Measurements from ENCODE around the gene TEX38.

DNA sequence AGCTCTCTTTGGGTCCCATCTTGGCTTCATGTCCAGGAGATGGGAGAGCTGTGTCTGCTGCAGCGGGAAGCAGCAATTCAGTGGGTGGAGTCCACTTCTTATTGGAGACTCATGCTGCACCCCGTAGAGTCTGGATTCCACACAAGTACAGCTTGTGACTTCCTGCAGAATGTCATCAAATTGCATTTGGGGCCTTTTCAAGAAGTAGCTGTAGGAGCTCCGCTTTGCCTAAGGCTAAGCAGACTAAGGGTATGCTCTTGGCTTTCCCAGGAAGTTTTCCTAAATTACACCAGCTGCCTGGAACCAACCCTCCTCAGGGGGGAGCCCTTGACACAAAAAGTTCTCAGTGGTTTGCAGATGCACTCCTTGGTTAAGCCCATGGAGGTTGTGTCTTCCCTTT lies 49.3 kb upstream of the TEX38 start:
- TF ChIP-seq ZNF274 (IDR thresholded peaks at IDR 0.05; ENCODE audit: low read depth, low read length) (no peak), YY1 (IDR thresholded peaks at IDR 0.05; ENCODE audit: insufficient read depth, insufficient read length) (no peak), SUZ12 (IDR thresholded peaks at IDR 0.05; ENCODE audit: extremely low read depth, insufficient read depth, insufficient read length) (no peak)
